Body of pancreas (tissue), 4 donors: ENCODE measurements around the gene ADAM10.

ENCODE experiments used
- POLR2A ChIP-seq, 3 donors: fragments of 450-650 bp; IDR thresholded peaks; one replicate each; pipeline ENCODE4 v1.6.1; 2016; ENCODE audit warnings: antibody characterized with exemption in 3 of 3, mild to moderate bottlenecking in 2 of 3
- TF ChIP-seq, protein P1 (sequence below), 7 experiments: fragments of 450-650 bp in 4 of 7; fragments of 200-600 bp in 3 of 7; sonication (generic) in 3 of 7; IDR thresholded peaks; one replicate each; pipeline ENCODE4 v1.5.1; 2016 to 2019; ENCODE audit warnings: antibody characterized with exemption in 7 of 7

DNA sequence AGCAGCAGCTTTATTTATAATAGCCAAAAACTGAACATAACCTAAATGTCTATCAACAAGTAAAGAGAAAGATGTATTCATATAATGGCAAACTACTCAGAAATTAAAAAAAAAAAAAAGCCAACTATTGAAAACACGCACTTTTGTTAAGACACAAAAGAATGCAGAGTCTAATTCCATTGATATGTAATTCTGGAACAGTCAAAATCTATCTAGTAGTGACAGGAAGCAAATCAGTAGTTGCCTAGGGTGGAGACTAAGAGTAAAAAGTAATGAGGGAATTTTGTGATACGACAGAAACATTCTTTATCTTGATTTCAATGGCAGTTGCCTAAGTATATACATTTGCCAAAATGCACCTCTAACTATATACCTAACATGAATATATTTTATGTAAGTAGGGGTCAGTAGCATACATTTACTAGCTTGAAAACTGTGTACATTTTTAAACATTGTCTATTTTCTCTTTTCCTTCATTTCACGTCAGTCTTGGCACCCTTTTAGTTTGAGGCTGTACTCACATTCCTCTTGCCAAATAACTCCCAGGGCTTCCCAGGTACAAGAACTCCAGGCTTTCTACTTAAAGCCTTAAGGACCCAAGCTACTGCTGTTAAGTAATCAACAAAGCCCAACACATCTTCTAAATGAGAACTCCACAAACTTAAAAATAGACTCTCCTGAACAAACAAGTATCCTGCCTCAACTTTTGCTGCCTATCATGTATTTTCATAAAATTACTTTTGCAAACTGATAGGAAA, 54.7 kb downstream of the ADAM10 start:
- TF ChIP-seq POLR2A (IDR thresholded peaks at IDR 0.05), result no peak
- TF ChIP-seq, protein P1, sequence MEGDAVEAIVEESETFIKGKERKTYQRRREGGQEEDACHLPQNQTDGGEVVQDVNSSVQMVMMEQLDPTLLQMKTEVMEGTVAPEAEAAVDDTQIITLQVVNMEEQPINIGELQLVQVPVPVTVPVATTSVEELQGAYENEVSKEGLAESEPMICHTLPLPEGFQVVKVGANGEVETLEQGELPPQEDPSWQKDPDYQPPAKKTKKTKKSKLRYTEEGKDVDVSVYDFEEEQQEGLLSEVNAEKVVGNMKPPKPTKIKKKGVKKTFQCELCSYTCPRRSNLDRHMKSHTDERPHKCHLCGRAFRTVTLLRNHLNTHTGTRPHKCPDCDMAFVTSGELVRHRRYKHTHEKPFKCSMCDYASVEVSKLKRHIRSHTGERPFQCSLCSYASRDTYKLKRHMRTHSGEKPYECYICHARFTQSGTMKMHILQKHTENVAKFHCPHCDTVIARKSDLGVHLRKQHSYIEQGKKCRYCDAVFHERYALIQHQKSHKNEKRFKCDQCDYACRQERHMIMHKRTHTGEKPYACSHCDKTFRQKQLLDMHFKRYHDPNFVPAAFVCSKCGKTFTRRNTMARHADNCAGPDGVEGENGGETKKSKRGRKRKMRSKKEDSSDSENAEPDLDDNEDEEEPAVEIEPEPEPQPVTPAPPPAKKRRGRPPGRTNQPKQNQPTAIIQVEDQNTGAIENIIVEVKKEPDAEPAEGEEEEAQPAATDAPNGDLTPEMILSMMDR (IDR thresholded peaks at IDR 0.05), result no peak
